Thyroid gland (tissue), 4 donors: Measurements from ENCODE around the gene ADAMTS16.

Experiments
- POLR2A ChIP-seq, 2 donors: fragments of 450-650 bp; IDR thresholded peaks; one replicate each; pipeline ENCODE4 v1.6.1; 2017; ENCODE audit warnings: antibody characterized with exemption in 2 of 2, mild to moderate bottlenecking in 2 of 2, moderate library complexity in 1 of 2
- TF ChIP-seq, protein P1 (sequence below), 6 experiments: fragments of 200-600 bp in 3 of 6; fragments of 450-650 bp in 3 of 6; sonication (generic) in 3 of 6; IDR thresholded peaks; one replicate each; pipeline ENCODE4 v1.5.1; 2016 to 2019; ENCODE audit warnings: antibody characterized with exemption in 6 of 6, mild to moderate bottlenecking in 2 of 6, inconsistent platforms in 1 of 6, moderate library complexity in 1 of 6

DNA sequence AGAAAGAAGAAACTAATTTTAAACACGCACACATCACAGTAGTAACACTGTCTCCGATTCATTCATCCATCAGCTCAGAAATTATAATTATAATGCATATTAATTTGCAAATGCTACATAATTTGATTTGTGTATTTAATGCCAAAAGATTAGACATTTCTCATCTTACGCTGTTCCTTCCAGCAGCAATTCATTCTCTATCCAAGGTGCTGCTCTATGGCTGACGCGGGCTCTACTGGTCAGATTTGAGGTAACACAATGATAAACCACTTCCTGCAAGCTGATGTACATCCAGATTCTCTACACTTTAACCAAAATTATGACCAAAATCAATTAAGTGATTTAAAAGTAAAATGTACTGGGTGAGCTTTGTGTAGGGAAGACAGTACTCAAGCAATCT is 204.5 kb downstream of the ADAMTS16 start:
- TF ChIP-seq, protein P1, sequence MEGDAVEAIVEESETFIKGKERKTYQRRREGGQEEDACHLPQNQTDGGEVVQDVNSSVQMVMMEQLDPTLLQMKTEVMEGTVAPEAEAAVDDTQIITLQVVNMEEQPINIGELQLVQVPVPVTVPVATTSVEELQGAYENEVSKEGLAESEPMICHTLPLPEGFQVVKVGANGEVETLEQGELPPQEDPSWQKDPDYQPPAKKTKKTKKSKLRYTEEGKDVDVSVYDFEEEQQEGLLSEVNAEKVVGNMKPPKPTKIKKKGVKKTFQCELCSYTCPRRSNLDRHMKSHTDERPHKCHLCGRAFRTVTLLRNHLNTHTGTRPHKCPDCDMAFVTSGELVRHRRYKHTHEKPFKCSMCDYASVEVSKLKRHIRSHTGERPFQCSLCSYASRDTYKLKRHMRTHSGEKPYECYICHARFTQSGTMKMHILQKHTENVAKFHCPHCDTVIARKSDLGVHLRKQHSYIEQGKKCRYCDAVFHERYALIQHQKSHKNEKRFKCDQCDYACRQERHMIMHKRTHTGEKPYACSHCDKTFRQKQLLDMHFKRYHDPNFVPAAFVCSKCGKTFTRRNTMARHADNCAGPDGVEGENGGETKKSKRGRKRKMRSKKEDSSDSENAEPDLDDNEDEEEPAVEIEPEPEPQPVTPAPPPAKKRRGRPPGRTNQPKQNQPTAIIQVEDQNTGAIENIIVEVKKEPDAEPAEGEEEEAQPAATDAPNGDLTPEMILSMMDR (IDR thresholded peaks at IDR 0.05): no peak
- no peak for TF ChIP-seq POLR2A (IDR thresholded peaks at IDR 0.05)
